ENCODE measurements around the gene NRAS.

Gene NRAS

DNA sequence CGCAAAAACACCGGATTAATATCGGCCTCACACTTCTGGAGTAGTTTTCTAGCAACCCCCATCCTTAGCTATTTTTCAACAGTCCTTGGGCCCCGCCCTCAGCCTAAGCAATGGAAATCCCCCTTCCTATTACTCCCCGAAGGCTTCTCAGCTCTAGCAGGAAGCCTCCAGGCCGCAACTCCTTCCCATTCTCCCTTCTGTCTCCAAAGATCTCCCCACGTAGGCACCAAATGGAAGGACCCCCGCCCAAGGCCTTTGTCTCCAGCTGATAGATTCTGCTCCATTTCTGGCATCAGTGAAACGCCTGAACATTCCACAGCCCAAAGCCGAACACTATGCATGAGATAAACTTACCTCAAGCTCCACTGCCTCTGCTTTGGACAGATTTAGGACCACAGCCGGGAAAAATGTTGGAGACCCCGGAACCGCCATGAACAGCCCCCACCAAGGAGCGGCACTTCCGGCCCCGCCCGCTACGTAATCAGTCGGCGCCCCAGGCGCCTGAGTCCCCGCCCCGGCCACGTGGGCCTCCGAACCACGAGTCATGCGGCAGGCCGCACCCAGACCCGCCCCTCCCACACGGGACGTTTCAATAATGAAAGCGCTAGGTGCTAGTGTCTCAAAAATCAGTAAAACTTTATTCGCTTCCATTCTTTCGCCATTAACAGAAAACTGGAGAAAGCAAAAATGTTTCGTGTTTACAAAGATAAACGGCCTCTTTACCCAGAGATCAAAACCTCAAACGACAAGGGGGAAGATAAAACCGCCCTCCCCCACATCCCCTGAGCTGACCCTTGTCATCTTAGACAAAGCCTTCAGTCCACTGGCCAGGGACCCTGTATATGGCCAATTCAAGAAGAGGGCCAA is at the start of gene NRAS (continued):
- TF ChIP-seq ZNF157 (tag by site-specific recombination; IDR thresholded peaks at IDR 0.05) (no peak), ZNF404 (tag by site-specific recombination; IDR thresholded peaks at IDR 0.05) (no peak), ZNF623 (tag by site-specific recombination; IDR thresholded peaks at IDR 0.05) (no peak), ZNF16 (tag by site-specific recombination; IDR thresholded peaks at IDR 0.05; ENCODE audit: low read depth) (no peak), ZNF549 (tag by site-specific recombination; IDR thresholded peaks at IDR 0.05) (peak; percentile 92), SP2 (tag by site-specific recombination; IDR thresholded peaks at IDR 0.05) (peak; percentile 73), EGR2 (tag by site-specific recombination; IDR thresholded peaks at IDR 0.05; ENCODE audit: low read depth) (0 out of 2 replicates have a peak, but pooled peaks have one; percentile 28), ZNF555 (tag by site-specific recombination; conservative IDR thresholded peaks at IDR 0.05) (no peak), KLF8 (tag by site-specific recombination; IDR thresholded peaks at IDR 0.05) (peak; percentile 98), TRIM28 (IDR thresholded peaks at IDR 0.05; ENCODE audit: borderline replicate concordance, low read length) (no peak), ZNF510 (tag by site-specific recombination; IDR thresholded peaks at IDR 0.05; ENCODE audit: insufficient replicate concordance) (no peak), ZNF169 (tag by site-specific recombination; IDR thresholded peaks at IDR 0.05) (no peak), ZXDB (tag by site-specific recombination; IDR thresholded peaks at IDR 0.05) (peak; percentile 83), BCL11A (tag by site-specific recombination; IDR thresholded peaks at IDR 0.05; ENCODE audit: low read depth) (no peak), ZNF302 (tag by site-specific recombination; IDR thresholded peaks at IDR 0.05; ENCODE audit: low read depth) (no peak), ZNF341 (tag by site-specific recombination; IDR thresholded peaks at IDR 0.05; ENCODE audit: low read depth) (peak; percentile 41; the same call in 1 of the 2 replicates), ZNF776 (tag by site-specific recombination; IDR thresholded peaks at IDR 0.05; ENCODE audit: borderline replicate concordance) (no peak), ZNF184 (tag by site-specific recombination; IDR thresholded peaks at IDR 0.05) (no peak), ZNF248 (tag by site-specific recombination; IDR thresholded peaks at IDR 0.05) (no peak), ZFP69B (tag by site-specific recombination; IDR thresholded peaks at IDR 0.05) (no peak), GLI2 (tag by site-specific recombination; IDR thresholded peaks at IDR 0.05; ENCODE audit: borderline replicate concordance, low read depth) (no peak), ZNF747 (tag by site-specific recombination; IDR thresholded peaks at IDR 0.05) (no peak)
- TF ChIP-seq, protein P1, sequence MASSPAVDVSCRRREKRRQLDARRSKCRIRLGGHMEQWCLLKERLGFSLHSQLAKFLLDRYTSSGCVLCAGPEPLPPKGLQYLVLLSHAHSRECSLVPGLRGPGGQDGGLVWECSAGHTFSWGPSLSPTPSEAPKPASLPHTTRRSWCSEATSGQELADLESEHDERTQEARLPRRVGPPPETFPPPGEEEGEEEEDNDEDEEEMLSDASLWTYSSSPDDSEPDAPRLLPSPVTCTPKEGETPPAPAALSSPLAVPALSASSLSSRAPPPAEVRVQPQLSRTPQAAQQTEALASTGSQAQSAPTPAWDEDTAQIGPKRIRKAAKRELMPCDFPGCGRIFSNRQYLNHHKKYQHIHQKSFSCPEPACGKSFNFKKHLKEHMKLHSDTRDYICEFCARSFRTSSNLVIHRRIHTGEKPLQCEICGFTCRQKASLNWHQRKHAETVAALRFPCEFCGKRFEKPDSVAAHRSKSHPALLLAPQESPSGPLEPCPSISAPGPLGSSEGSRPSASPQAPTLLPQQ (tag by site-specific recombination; IDR thresholded peaks at IDR 0.05), result 0 out of 2 replicates have a peak, but pooled peaks have one; percentile 43
- TF ChIP-seq, protein P2, sequence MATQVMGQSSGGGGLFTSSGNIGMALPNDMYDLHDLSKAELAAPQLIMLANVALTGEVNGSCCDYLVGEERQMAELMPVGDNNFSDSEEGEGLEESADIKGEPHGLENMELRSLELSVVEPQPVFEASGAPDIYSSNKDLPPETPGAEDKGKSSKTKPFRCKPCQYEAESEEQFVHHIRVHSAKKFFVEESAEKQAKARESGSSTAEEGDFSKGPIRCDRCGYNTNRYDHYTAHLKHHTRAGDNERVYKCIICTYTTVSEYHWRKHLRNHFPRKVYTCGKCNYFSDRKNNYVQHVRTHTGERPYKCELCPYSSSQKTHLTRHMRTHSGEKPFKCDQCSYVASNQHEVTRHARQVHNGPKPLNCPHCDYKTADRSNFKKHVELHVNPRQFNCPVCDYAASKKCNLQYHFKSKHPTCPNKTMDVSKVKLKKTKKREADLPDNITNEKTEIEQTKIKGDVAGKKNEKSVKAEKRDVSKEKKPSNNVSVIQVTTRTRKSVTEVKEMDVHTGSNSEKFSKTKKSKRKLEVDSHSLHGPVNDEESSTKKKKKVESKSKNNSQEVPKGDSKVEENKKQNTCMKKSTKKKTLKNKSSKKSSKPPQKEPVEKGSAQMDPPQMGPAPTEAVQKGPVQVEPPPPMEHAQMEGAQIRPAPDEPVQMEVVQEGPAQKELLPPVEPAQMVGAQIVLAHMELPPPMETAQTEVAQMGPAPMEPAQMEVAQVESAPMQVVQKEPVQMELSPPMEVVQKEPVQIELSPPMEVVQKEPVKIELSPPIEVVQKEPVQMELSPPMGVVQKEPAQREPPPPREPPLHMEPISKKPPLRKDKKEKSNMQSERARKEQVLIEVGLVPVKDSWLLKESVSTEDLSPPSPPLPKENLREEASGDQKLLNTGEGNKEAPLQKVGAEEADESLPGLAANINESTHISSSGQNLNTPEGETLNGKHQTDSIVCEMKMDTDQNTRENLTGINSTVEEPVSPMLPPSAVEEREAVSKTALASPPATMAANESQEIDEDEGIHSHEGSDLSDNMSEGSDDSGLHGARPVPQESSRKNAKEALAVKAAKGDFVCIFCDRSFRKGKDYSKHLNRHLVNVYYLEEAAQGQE (tag by site-specific recombination; IDR thresholded peaks at IDR 0.05), result no peak
- TF ChIP-seq, protein P3, sequence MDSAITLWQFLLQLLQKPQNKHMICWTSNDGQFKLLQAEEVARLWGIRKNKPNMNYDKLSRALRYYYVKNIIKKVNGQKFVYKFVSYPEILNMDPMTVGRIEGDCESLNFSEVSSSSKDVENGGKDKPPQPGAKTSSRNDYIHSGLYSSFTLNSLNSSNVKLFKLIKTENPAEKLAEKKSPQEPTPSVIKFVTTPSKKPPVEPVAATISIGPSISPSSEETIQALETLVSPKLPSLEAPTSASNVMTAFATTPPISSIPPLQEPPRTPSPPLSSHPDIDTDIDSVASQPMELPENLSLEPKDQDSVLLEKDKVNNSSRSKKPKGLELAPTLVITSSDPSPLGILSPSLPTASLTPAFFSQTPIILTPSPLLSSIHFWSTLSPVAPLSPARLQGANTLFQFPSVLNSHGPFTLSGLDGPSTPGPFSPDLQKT (IDR thresholded peaks at IDR 0.05; ENCODE audit: borderline replicate concordance, low read depth, low read length), result no peak; the same call in 1 of the 2 replicates
- TF ChIP-seq, protein P4, sequence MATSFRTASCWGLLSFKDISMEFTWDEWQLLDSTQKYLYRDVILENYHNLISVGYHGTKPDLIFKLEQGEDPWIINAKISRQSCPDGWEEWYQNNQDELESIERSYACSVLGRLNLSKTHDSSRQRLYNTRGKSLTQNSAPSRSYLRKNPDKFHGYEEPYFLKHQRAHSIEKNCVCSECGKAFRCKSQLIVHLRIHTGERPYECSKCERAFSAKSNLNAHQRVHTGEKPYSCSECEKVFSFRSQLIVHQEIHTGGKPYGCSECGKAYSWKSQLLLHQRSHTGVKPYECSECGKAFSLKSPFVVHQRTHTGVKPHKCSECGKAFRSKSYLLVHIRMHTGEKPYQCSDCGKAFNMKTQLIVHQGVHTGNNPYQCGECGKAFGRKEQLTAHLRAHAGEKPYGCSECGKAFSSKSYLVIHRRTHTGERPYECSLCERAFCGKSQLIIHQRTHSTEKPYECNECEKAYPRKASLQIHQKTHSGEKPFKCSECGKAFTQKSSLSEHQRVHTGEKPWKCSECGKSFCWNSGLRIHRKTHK (tag by site-specific recombination; IDR thresholded peaks at IDR 0.05), result no peak
- TF ChIP-seq, protein P5, sequence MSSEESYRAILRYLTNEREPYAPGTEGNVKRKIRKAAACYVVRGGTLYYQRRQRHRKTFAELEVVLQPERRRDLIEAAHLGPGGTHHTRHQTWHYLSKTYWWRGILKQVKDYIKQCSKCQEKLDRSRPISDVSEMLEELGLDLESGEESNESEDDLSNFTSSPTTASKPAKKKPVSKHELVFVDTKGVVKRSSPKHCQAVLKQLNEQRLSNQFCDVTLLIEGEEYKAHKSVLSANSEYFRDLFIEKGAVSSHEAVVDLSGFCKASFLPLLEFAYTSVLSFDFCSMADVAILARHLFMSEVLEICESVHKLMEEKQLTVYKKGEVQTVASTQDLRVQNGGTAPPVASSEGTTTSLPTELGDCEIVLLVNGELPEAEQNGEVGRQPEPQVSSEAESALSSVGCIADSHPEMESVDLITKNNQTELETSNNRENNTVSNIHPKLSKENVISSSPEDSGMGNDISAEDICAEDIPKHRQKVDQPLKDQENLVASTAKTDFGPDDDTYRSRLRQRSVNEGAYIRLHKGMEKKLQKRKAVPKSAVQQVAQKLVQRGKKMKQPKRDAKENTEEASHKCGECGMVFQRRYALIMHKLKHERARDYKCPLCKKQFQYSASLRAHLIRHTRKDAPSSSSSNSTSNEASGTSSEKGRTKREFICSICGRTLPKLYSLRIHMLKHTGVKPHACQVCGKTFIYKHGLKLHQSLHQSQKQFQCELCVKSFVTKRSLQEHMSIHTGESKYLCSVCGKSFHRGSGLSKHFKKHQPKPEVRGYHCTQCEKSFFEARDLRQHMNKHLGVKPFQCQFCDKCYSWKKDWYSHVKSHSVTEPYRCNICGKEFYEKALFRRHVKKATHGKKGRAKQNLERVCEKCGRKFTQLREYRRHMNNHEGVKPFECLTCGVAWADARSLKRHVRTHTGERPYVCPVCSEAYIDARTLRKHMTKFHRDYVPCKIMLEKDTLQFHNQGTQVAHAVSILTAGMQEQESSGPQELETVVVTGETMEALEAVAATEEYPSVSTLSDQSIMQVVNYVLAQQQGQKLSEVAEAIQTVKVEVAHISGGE (tag by site-specific recombination; conservative IDR thresholded peaks at IDR 0.05; ENCODE audit: low read depth), result peak; percentile 85
